Loucy (cell line): ENCODE results near the gene CD36.

Experiments
- H2AFZ ChIP-seq: fragments of 200-600 bp; sonication (generic); 2 replicates; pipeline ENCODE4 v1.6.0; 2016; ENCODE audit warnings: antibody characterized with exemption, mild to moderate bottlenecking, low read length, moderate library complexity
- H3F3A ChIP-seq: fragments of 200-600 bp; 2 replicates; pipeline ENCODE4 v1.6.0; 2016; ENCODE audit warnings: antibody characterized with exemption, low read depth, mild to moderate bottlenecking
- H3K27me3 ChIP-seq: fragments of 200-600 bp; sonication (generic); 2 replicates; pipeline ENCODE4 v1.6.1; 2014; ENCODE audit warnings: low read length, mild to moderate bottlenecking; ENCODE audit not compliant: insufficient read depth, poor library complexity, severe bottlenecking
- H3K36me3 ChIP-seq: fragments of 200-600 bp; sonication (generic); 2 replicates; pipeline ENCODE4 v1.6.1; 2016; ENCODE audit warnings: low read length; ENCODE audit not compliant: insufficient read depth
- H3K4me1 ChIP-seq: fragments of 200-600 bp; sonication (generic); 2 replicates; pipeline ENCODE4 v1.5.1; 2014; ENCODE audit warnings: low read length, mild to moderate bottlenecking; ENCODE audit not compliant: insufficient read depth, poor library complexity, severe bottlenecking
- H3K4me2 ChIP-seq: fragments of 200-600 bp; sonication (generic); 2 replicates; pipeline ENCODE4 v1.6.0; 2014; ENCODE audit warnings: antibody characterized with exemption, low read length, low read depth, mild to moderate bottlenecking; ENCODE audit not compliant: poor library complexity, severe bottlenecking
- H3K4me3 ChIP-seq: fragments of 200-600 bp; sonication (generic); 2 replicates; pipeline ENCODE4 v1.5.1; 2014; ENCODE audit warnings: low read length, mild to moderate bottlenecking, mixed read lengths; ENCODE audit not compliant: poor library complexity, severe bottlenecking
- H3K79me2 ChIP-seq: fragments of 200-600 bp; sonication (generic); 2 replicates; pipeline ENCODE4 v1.6.1; 2014; ENCODE audit warnings: low read length; ENCODE audit not compliant: insufficient read depth
- H3K9ac ChIP-seq: fragments of 200-600 bp; sonication (generic); 2 replicates; pipeline ENCODE4 v1.6.0; 2014; ENCODE audit warnings: mild to moderate bottlenecking, low read depth, low read length, moderate library complexity; ENCODE audit not compliant: poor library complexity, severe bottlenecking
- H3K9me2 ChIP-seq: fragments of 200-600 bp; sonication (generic); replicated peaks from 2 replicates; pipeline ENCODE4 v1.6.1; 2016; ENCODE audit warnings: low read depth, low read length, mixed read lengths
- H3K9me3 ChIP-seq: fragments of 200-600 bp; sonication (generic); 2 replicates; pipeline ENCODE4 v1.6.1; 2014; ENCODE audit warnings: mild to moderate bottlenecking, antibody characterized with exemption, low read length, low read depth; ENCODE audit not compliant: insufficient read depth
- H4K20me1 ChIP-seq: fragments of 200-600 bp; sonication (generic); 2 replicates; pipeline ENCODE4 v1.6.0; 2014; ENCODE audit warnings: antibody characterized with exemption, low read length, mild to moderate bottlenecking; ENCODE audit not compliant: insufficient read depth, poor library complexity, severe bottlenecking
- EZH2phosphoT487 ChIP-seq: fragments of 200-600 bp; IDR thresholded peaks from 2 replicates; pipeline ENCODE4 v1.6.1; 2018; ENCODE audit warnings: antibody characterized with exemption, mild to moderate bottlenecking, moderate library complexity, borderline replicate concordance
- TF ChIP-seq, protein P1 (sequence below): fragments of 200-600 bp; sonication (generic); conservative IDR thresholded peaks from 2 replicates; pipeline ENCODE4 v1.5.1; 2014; ENCODE audit warnings: mild to moderate bottlenecking, antibody characterized with exemption, low read length

Gene CD36

DNA sequence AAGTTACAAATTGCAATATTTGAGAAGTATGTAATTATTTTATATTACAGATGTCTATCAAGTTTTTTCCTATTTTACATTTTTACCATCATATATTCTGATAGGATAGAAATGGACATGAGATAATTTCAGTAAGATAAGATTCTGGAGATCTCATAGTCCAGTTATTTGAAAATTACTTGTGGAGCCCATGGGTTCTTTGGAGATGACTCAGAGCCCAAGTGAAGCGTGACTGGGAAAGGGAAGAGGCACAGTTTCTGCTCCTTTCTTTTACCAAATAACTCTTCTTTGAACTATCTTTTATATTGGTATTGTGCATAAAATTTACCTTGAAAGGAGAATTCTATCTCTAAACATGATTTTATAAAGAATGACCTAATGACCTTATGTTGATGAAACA lies 2.4 kb downstream of the CD36 start:
- Histone ChIP-seq H3K36me3 (no peaks in the 10 kb centered on the region), H3K9me2 (no peaks in the 10 kb centered on the region), H3F3A (peaks cover 15% of the 10 kb centered on the region; the same call in 1 of the 2 replicates), H3K9me3 (no peaks in the 10 kb centered on the region), H3K9ac (no peak overlapping the region), H3K4me3 (no peak overlapping the region), H2AFZ (no peak overlapping the region), H3K4me1 (peaks cover 19% of the 10 kb centered on the region), H3K79me2 (no peaks in the 10 kb centered on the region), H3K27me3 (no peaks in the 10 kb centered on the region), H4K20me1 (no peaks in the 10 kb centered on the region), H3K4me2 (no peak overlapping the region)
- TF ChIP-seq EZH2phosphoT487, result no peak
- TF ChIP-seq, protein P1, sequence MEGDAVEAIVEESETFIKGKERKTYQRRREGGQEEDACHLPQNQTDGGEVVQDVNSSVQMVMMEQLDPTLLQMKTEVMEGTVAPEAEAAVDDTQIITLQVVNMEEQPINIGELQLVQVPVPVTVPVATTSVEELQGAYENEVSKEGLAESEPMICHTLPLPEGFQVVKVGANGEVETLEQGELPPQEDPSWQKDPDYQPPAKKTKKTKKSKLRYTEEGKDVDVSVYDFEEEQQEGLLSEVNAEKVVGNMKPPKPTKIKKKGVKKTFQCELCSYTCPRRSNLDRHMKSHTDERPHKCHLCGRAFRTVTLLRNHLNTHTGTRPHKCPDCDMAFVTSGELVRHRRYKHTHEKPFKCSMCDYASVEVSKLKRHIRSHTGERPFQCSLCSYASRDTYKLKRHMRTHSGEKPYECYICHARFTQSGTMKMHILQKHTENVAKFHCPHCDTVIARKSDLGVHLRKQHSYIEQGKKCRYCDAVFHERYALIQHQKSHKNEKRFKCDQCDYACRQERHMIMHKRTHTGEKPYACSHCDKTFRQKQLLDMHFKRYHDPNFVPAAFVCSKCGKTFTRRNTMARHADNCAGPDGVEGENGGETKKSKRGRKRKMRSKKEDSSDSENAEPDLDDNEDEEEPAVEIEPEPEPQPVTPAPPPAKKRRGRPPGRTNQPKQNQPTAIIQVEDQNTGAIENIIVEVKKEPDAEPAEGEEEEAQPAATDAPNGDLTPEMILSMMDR, result no peak

DNA sequence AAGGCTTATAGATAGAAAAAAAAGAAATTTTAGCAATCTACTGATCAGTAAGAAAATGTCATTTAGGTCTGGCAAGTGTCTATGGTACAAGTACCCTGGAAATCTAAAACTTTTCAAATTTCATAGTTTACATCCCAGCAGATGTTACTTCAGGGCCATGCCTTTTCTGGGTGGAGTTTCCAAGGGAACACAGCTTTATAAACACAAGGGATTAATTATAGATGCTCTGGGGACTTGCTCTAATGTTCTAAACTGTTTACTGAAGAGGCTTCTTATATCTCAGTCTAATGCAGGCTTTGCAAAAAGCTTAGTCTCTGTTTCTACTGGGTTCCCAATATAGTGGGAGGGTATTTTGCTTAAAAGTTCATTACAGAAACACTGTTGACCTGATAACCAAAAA lies 3.1 kb downstream of the CD36 start:
- H4K20me1 ChIP-seq, result no peaks in the 10 kb centered on the region
- H3K4me1 ChIP-seq, result peaks cover 19% of the 10 kb centered on the region
- H3K36me3 ChIP-seq, result no peaks in the 10 kb centered on the region
- H3K4me3 ChIP-seq, result no peak overlapping the region
- H3K9me3 ChIP-seq, result no peaks in the 10 kb centered on the region
- no peaks in the 10 kb centered on the region for H3K9me2 ChIP-seq
- no peak overlapping the region for H3K9ac ChIP-seq
- no peak overlapping the region for H2AFZ ChIP-seq
- no peak overlapping the region for H3K4me2 ChIP-seq
- H3K27me3 ChIP-seq, result no peaks in the 10 kb centered on the region
- no peaks in the 10 kb centered on the region for H3K79me2 ChIP-seq
- H3F3A ChIP-seq, result peaks cover 15% of the 10 kb centered on the region; the same call in 1 of the 2 replicates
- no peak for TF ChIP-seq EZH2phosphoT487
- TF ChIP-seq, protein P1, result no peak

DNA sequence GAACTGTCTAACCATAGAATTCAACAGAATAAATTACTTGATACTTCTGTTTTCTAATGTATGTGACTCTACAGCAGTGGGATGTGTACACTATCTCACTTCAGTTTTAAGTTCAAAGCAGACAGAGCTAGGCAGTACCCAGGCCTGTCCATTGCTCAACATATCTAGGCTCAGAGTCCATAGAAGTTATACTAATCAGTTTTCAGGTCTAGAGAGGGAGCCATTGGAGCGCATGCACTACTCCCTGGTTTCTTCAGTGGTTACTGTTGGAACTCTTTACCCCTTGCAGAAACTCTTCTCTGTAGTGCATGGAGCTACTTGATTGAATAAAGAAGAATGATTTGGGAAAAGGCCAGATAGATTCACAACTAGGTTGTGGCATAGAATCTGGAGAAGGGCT lies 4.4 kb downstream of the CD36 start:
- H3K4me2 ChIP-seq, result peak overlapping the region; percentile 69
- H3K4me1 ChIP-seq, result peaks cover 19% of the 10 kb centered on the region
- H2AFZ ChIP-seq, result no peak overlapping the region
- H3F3A ChIP-seq, result peaks cover 15% of the 10 kb centered on the region; the same call in 1 of the 2 replicates
- TF ChIP-seq, protein P1, result no peak
- TF ChIP-seq EZH2phosphoT487, result no peak
- H3K36me3 ChIP-seq, result no peaks in the 10 kb centered on the region
- no peaks in the 10 kb centered on the region for H3K79me2 ChIP-seq
- H3K9me3 ChIP-seq, result no peaks in the 10 kb centered on the region
- no peaks in the 10 kb centered on the region for H4K20me1 ChIP-seq
- H3K9ac ChIP-seq, result no peak overlapping the region
- no peaks in the 10 kb centered on the region for H3K9me2 ChIP-seq
- no peak overlapping the region for H3K4me3 ChIP-seq
- H3K27me3 ChIP-seq, result no peaks in the 10 kb centered on the region
